PC-3 (cell line): ENCODE measurements around the gene LEP. TPM values are rescaled to one million over a fixed set of nuclear protein-coding genes. Genes with fewer than 3 reads are reported as not detected.

Experiments used
- ATAC-seq: fragments of 200-7000 bp; cut with Tn5 transposase; 2 replicates; pipeline ENCODE4 v1.9.1; 2020; ENCODE audit warnings: mild to moderate bottlenecking, moderate library complexity
- Bru-seq: library from RNA; stranded (reverse); fragments of 400-500 nt; gene quantifications from one replicate; lab custom pipeline; 2021; lab: Mats Ljungman, UMichigan
- BruChase-seq, 2 experiments: library from RNA; stranded (reverse); fragments of 400-500 nt; gene quantifications; one replicate each; lab custom pipeline; 2021; lab: Mats Ljungman, UMichigan
- BruUV-seq: library from RNA; stranded (reverse); fragments of 400-500 nt; replicated peaks from 2 replicates; lab custom pipeline; 2021; lab: Mats Ljungman, UMichigan
- CTCF ChIA-PET: fragments of 300-600 bp; sonication (Branson Sonifier 250); formaldehyde crosslinking; loops from one replicate; lab custom pipeline; 2022; ENCODE audit warnings: antibody characterized with exemption; lab: Charles Lee
- POLR2A ChIA-PET: fragments of 300-600 bp; sonication (Branson Sonifier 250); formaldehyde crosslinking; loops from one replicate; lab custom pipeline; 2022; ENCODE audit warnings: antibody characterized with exemption; ENCODE audit not compliant: unreplicated experiment; lab: Charles Lee
- DNase-seq: peaks from one replicate; pipeline ENCODE4 v3.0.0-alpha.2; 2015
- H2AFZ ChIP-seq: fragments of 300-600 bp; sonication (generic); 2 replicates; pipeline ENCODE4 v1.6.0; 2016; ENCODE audit warnings: antibody characterized with exemption, low read length
- H3F3A ChIP-seq: fragments of 300-600 bp; sonication (generic); one replicate; pipeline ENCODE4 v1.6.0; 2017; ENCODE audit warnings: antibody characterized with exemption, low read length, control low read depth, mild to moderate bottlenecking; ENCODE audit not compliant: unreplicated experiment
- H3K27ac ChIP-seq: fragments of 300-600 bp; sonication (generic); 2 replicates; pipeline ENCODE4 v1.5.1; 2016; ENCODE audit warnings: mild to moderate bottlenecking, low read length
- H3K27me3 ChIP-seq: fragments of 300-600 bp; sonication (generic); 2 replicates; pipeline ENCODE4 v1.6.1; 2016; ENCODE audit warnings: low read length, mixed read lengths
- H3K36me3 ChIP-seq: fragments of 300-600 bp; sonication (generic); 2 replicates; pipeline ENCODE4 v1.6.1; 2016; ENCODE audit warnings: low read depth, mixed run types, low read length, mixed read lengths
- H3K4me1 ChIP-seq: fragments of 300-600 bp; sonication (generic); 2 replicates; pipeline ENCODE4 v1.5.1; 2016; ENCODE audit warnings: low read length; ENCODE audit not compliant: insufficient read depth
- H3K4me2 ChIP-seq: fragments of 300-600 bp; sonication (generic); 2 replicates; pipeline ENCODE4 v1.6.0; 2016; ENCODE audit warnings: low read length
- H3K4me3 ChIP-seq: fragments of 300-600 bp; sonication (generic); 2 replicates; pipeline ENCODE4 v1.5.1; 2016; ENCODE audit warnings: mild to moderate bottlenecking, low read length, mixed read lengths
- H3K79me2 ChIP-seq: fragments of 300-600 bp; sonication (generic); 2 replicates; pipeline ENCODE4 v1.6.1; 2017; ENCODE audit warnings: low read length, mixed read lengths
- H3K9ac ChIP-seq: fragments of 300-600 bp; sonication (generic); 2 replicates; pipeline ENCODE4 v1.6.0; 2016; ENCODE audit warnings: mild to moderate bottlenecking, low read length
- H3K9me2 ChIP-seq: fragments of 300-600 bp; sonication (generic); replicated peaks from 2 replicates; pipeline ENCODE4 v1.6.1; 2016; ENCODE audit warnings: mixed run types, low read length, mixed read lengths
- H3K9me3 ChIP-seq: fragments of 300-600 bp; sonication (generic); 2 replicates; pipeline ENCODE4 v1.6.1; 2016; ENCODE audit warnings: low read length, mixed read lengths
- H4K20me1 ChIP-seq: fragments of 300-600 bp; sonication (generic); 2 replicates; pipeline ENCODE4 v1.6.1; 2016; ENCODE audit warnings: low read length, mixed read lengths
- EZH2 ChIP-seq: fragments of 300-600 bp; sonication (generic); IDR thresholded peaks from one replicate; pipeline ENCODE4 v1.6.1; 2017; ENCODE audit warnings: antibody characterized with exemption, mild to moderate bottlenecking, low read length; ENCODE audit not compliant: unreplicated experiment
- EZH2phosphoT487 ChIP-seq: fragments of 300-600 bp; sonication (generic); IDR thresholded peaks from 2 replicates; pipeline ENCODE4 v1.6.1; 2018; ENCODE audit warnings: mild to moderate bottlenecking, antibody characterized with exemption, low read length, borderline replicate concordance
- intact Hi-C: fragments of 100-400 bp; cut with micrococcal nuclease; formaldehyde crosslinking; loops from 2 replicates; pipeline ENCODE4 v1.9.0; 2023
- long read RNA-seq: library from polyadenylated mRNA; unstranded; transcript quantifications from one replicate; pipeline ENCODE4 v2.0.0, GENCODE V29; 2021; ENCODE audit not compliant: unreplicated experiment
- total RNA-seq: library from RNA; depleted of rRNA; stranded (reverse); fragments of >200 nt; gene quantifications from 2 replicates; pipeline ENCODE4 v1.2.3, GENCODE V29; 2014; rRNA removed
- TF ChIP-seq, protein P1 (sequence below): fragments of 300-600 bp; sonication (generic); conservative IDR thresholded peaks from 2 replicates; pipeline ENCODE4 v1.5.1; 2017; ENCODE audit warnings: antibody characterized with exemption, low read depth, mild to moderate bottlenecking, low read length

Gene LEP
- total RNA-seq (not detected in 2 replicates), Bru-seq, nascent RNA (not detected), BruChase-seq, experiment 1, labeled RNA remaining after a 6-hour chase (not detected), BruChase-seq, experiment 2, labeled RNA remaining after a 2-hour chase (percentile 5 among the genes with signal in this experiment)
- long read RNA-seq: 0 reads

DNA sequence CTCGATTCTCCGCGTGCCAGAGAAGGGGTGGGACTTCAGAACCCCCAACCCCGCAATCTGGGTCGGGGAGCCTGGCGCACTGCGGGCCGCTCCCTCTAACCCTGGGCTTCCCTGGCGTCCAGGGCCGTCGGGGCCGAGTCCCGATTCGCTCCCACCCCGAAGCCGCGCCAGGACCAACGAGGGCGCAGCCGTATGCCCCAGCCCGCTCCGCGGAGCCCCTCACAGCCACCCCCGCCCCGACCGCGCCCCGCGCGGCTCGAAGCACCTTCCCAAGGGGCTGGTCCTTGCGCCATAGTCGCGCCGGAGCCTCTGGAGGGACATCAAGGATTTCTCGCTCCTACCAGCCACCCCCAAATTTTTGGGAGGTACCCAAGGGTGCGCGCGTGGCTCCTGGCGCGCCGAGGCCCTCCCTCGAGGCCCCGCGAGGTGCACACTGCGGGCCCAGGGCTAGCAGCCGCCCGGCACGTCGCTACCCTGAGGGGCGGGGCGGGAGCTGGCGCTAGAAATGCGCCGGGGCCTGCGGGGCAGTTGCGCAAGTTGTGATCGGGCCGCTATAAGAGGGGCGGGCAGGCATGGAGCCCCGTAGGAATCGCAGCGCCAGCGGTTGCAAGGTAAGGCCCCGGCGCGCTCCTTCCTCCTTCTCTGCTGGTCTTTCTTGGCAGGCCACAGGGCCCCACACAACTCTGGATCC lies at the start of gene LEP:
Gene LEP (plus strand): TSS at position 583 of the 691 bp plus-strand sequence. CDS start 10,741 bp downstream, outside the sequence.
- Histone ChIP-seq H3K4me3 (no peak within 1 kb of the TSS), H4K20me1 (no peaks in the 10 kb centered on the region), H3K79me2 (no peaks in the 10 kb centered on the region), H3K9me3 (0 out of 2 replicates have a peak, but pooled peaks cover 8% of the 10 kb centered on the region), H3K4me1 (peaks cover 12% of the 10 kb centered on the region), H2AFZ (no peak within 1 kb of the TSS), H3K9ac (no peak within 1 kb of the TSS), H3K4me2 (no peak within 1 kb of the TSS), H3K9me2 (no peaks in the 10 kb centered on the region), H3K36me3 (no peaks in the 10 kb centered on the region), H3F3A (no peaks in the 10 kb centered on the region), H3K27ac (no peak within 1 kb of the TSS), H3K27me3 (no peaks in the 10 kb centered on the region)
- intact Hi-C loops: no loop called here
- TF ChIP-seq, protein P1, sequence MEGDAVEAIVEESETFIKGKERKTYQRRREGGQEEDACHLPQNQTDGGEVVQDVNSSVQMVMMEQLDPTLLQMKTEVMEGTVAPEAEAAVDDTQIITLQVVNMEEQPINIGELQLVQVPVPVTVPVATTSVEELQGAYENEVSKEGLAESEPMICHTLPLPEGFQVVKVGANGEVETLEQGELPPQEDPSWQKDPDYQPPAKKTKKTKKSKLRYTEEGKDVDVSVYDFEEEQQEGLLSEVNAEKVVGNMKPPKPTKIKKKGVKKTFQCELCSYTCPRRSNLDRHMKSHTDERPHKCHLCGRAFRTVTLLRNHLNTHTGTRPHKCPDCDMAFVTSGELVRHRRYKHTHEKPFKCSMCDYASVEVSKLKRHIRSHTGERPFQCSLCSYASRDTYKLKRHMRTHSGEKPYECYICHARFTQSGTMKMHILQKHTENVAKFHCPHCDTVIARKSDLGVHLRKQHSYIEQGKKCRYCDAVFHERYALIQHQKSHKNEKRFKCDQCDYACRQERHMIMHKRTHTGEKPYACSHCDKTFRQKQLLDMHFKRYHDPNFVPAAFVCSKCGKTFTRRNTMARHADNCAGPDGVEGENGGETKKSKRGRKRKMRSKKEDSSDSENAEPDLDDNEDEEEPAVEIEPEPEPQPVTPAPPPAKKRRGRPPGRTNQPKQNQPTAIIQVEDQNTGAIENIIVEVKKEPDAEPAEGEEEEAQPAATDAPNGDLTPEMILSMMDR: no peak
- TF ChIP-seq EZH2phosphoT487: no peak
- TF ChIP-seq EZH2: no peak
- ChIA-PET POLR2A (no interaction called here), CTCF (no interaction called here)
- ATAC-seq (no peak), DNase-seq (no peak)
- no TSS peak for BruUV-seq

- H3K36me3 ChIP-seq: no peaks in the 10 kb centered on the region
- intact Hi-C loops: no loop called here
- peaks cover 3% of the 10 kb centered on the region; the same call in 1 of the 2 replicates for H3K9me3 ChIP-seq
- H2AFZ ChIP-seq: no peak overlapping the region
- H3K9me2 ChIP-seq: no peaks in the 10 kb centered on the region
- H3F3A ChIP-seq: no peaks in the 10 kb centered on the region
- H3K4me2 ChIP-seq: no peak overlapping the region
- no peaks in the 10 kb centered on the region for H3K79me2 ChIP-seq
- H3K27me3 ChIP-seq: peaks cover 15% of the 10 kb centered on the region; the same call in 1 of the 2 replicates
- no peak for DNase-seq
- no peak overlapping the region for H3K4me3 ChIP-seq
- ChIA-PET CTCF (no interaction called here), POLR2A (no interaction called here)
- no peak for ATAC-seq
- no peaks in the 10 kb centered on the region for H4K20me1 ChIP-seq
- H3K4me1 ChIP-seq: no peaks in the 10 kb centered on the region
- BruUV-seq: no TSS peak
- no peak overlapping the region for H3K9ac ChIP-seq
- TF ChIP-seq, protein P1: no peak
- no peak for TF ChIP-seq EZH2phosphoT487
- TF ChIP-seq EZH2: no peak
- H3K27ac ChIP-seq: no peak overlapping the region
Measured at GRCh38 chr7:128192497-128193142, 48.5 kb upstream of the LEP start.
